H1 (cell line): Measurements from ENCODE around the gene UBE2Q2. TPM values are rescaled to one million over a fixed set of nuclear protein-coding genes. Genes with fewer than 3 reads are reported as not detected.

ENCODE experiments used
- BRCA1 ChIP-seq: IDR thresholded peaks from 2 replicates; pipeline ENCODE4 v1.6.1; 2012; ENCODE audit warnings: low read depth, low read length, improper control_type of control experiment
- GABPA ChIP-seq: IDR thresholded peaks from 2 replicates; pipeline ENCODE4 v1.6.1; 2011; ENCODE audit warnings: mild to moderate bottlenecking, low read length, moderate library complexity, borderline replicate concordance; ENCODE audit not compliant: insufficient read depth
- HDAC2 ChIP-seq, 2 experiments: fragments of 300-600 bp in 1 of 2; sonication (generic) in 1 of 2; IDR thresholded peaks; 2 replicates each; pipeline ENCODE4 v1.6.1; 2011 to 2012; ENCODE audit warnings: low read depth in 2 of 2, low read length in 2 of 2, mild to moderate bottlenecking in 2 of 2, moderate library complexity in 2 of 2, borderline replicate concordance in 1 of 2, inconsistent platforms in 1 of 2
- MAX ChIP-seq: IDR thresholded peaks from 2 replicates; pipeline ENCODE4 v1.6.1; 2012; ENCODE audit warnings: inconsistent platforms
- SP2 ChIP-seq: IDR thresholded peaks from 2 replicates; pipeline ENCODE4 v1.6.1; 2012; ENCODE audit warnings: mild to moderate bottlenecking, low read length, inconsistent platforms
- polyA plus RNA-seq, 7 experiments: library from polyadenylated mRNA; depleted of rRNA in 3 of 7; stranded (reverse) in 5 of 7; unstranded in 2 of 7; fragments of >200 nt in 5 of 7; fragments of 200-250 nt in 2 of 7; gene quantifications; 1 replicate in 5 of 7; 2 replicates in 1 of 7; 4 replicates in 1 of 7; pipeline versions ENCODE4 v1.2.1 to v1.2.3, GENCODE V29; 2011 to 2013; ENCODE audit warnings: missing spikeins in 2 of 7, mixed read lengths in 2 of 7
- total RNA-seq: library from RNA; stranded (reverse); fragmentation: NEBNext Ultra II Directional; extraction: Animal tissue kit (Norgen Biotek cat#: 25700); gene quantifications from 2 replicates; pipeline ENCODE4 v1.2.1, GENCODE V29; 2021

Gene UBE2Q2
- total and polyA plus RNA-seq, 2 of the 8 experiments (the other 6 are each of a cell fraction or from before 2014, with no cell fraction given), result 10.1 to 22.7 TPM

- TF ChIP-seq BRCA1, result no peak
- TF ChIP-seq SP2, result no peak
- no peak for TF ChIP-seq GABPA
- no peak for TF ChIP-seq HDAC2 (IDR thresholded peaks at IDR 0.05; ENCODE audit: borderline replicate concordance in 1 of 2, low read depth in 2 of 2, low read length in 2 of 2)
- TF ChIP-seq MAX, result no peak
- TF ChIP-seq, all 59 proteins: peak for 0
Measured at GRCh38 chr15:75924576-75924975, 81.3 kb downstream of the UBE2Q2 start (continued).
